OCI-LY3 (cell line): ENCODE data around the gene CACNA2D2.

ENCODE experiments used
- H2AFZ ChIP-seq: fragments of 200-600, 300-600 bp; shearing (Covaris generic); 2 replicates; pipeline ENCODE4 v1.6.0; 2014; ENCODE audit warnings: antibody characterized with exemption, low read depth, low read length
- H3K27ac ChIP-seq: fragments of 200-600, 300-600 bp; sonication (generic); 2 replicates; pipeline ENCODE4 v1.5.1; 2014; ENCODE audit warnings: mild to moderate bottlenecking, low read length, moderate library complexity, mixed read lengths
- H3K27me3 ChIP-seq: fragments of 200-600, 300-600 bp; sonication (generic); 2 replicates; pipeline ENCODE4 v1.6.1; 2014; ENCODE audit warnings: low read depth, low read length, mixed read lengths
- H3K36me3 ChIP-seq: fragments of 200-600, 300-600 bp; sonication (generic); replicated peaks from 2 replicates; pipeline ENCODE3; 2014; ENCODE audit warnings: low read depth, low read length, mixed read lengths
- H3K4me1 ChIP-seq: fragments of 300-600, 200-600 bp; sonication (generic); 2 replicates; pipeline ENCODE4 v1.6.1; 2014; ENCODE audit warnings: low read length, mixed read lengths
- H3K4me2 ChIP-seq: fragments of 200-600, 300-600 bp; sonication (generic); 2 replicates; pipeline ENCODE4 v1.6.1; 2014; ENCODE audit warnings: low read length, mixed read lengths
- H3K4me3 ChIP-seq: fragments of 300-600, 200-600 bp; sonication (generic); 2 replicates; pipeline ENCODE4 v1.5.1; 2014; ENCODE audit warnings: antibody characterized with exemption, mild to moderate bottlenecking, low read length, moderate library complexity
- H3K79me2 ChIP-seq: fragments of 300-600, 200-600 bp; shearing (Covaris generic); 2 replicates; pipeline ENCODE4 v1.6.1; 2014; ENCODE audit warnings: mild to moderate bottlenecking, low read length, mixed read lengths
- H3K9ac ChIP-seq: fragments of 300-600, 200-600 bp; shearing (Covaris generic); 2 replicates; pipeline ENCODE4 v1.6.0; 2014; ENCODE audit warnings: mild to moderate bottlenecking, low read length, moderate library complexity
- H3K9me3 ChIP-seq: fragments of 200-600, 300-600 bp; shearing (Covaris generic); 2 replicates; pipeline ENCODE4 v1.6.1; 2014; ENCODE audit warnings: low read length, mixed read lengths; ENCODE audit not compliant: insufficient read depth
- H4K20me1 ChIP-seq: fragments of 200-600, 300-600 bp; sonication (generic); 2 replicates; pipeline ENCODE4 v1.6.1; 2016; ENCODE audit warnings: low read length, mixed read lengths; ENCODE audit not compliant: insufficient read depth
- EZH2phosphoT487 ChIP-seq: fragments of 200-600 bp; shearing (Covaris generic); IDR thresholded peaks from 2 replicates; pipeline ENCODE4 v1.6.1; 2018; ENCODE audit warnings: antibody characterized with exemption, mixed run types, low read depth
- TF ChIP-seq, protein P1 (sequence below): fragments of 200-600, 300-600 bp; sonication (generic); IDR thresholded peaks from 2 replicates; pipeline ENCODE4 v1.5.1; 2014; ENCODE audit warnings: antibody characterized with exemption, low read length, low read depth

The CACNA2D2 gene

DNA sequence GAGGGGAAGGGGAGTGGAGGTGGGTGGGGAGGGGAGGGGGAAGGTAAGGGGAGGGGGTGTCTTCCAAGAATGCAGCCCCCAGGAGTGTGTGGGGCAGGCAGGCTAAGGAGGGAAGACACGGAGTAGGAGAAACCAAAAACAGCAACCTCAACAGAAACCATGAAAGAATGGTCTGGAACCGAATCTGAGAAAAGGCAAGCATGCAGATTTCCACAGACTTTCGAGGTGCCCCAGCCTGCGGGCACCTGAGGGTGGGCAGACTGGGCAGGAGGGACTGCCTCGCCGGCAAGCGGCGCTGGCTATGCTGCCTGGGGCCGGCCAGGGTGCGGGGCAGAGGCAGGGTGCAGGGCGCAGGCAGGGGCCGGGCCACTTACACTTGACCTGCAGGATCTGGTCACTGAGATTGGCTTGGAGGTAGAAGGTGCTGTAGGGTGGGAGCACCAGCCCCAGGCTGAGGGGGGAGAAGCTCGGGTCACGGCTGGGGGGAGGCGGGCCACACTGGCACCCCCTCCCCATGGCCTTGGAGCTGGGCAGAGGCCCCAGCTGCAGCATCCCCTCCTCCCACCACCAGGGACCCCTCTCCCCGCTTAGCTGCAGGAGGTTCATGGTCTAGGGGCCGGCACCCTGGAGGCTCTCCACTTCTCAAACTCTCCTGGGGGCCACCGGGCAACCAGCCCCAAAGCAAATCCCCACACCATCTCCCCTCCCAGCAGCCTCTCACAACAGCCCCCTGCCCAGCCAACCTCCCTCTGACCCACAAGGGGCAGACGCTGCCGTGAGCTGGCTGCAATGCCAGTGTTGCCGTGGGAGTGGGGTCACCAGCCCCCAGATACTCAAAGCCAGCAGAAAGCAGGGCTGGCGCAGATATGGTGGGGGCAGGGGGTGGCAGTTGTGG, 128.8 kb downstream of the CACNA2D2 start:
- Histone ChIP-seq H2AFZ (no peak overlapping the region), H3K27me3 (peaks cover 23% of the 10 kb centered on the region), H3K27ac (no peak overlapping the region), H3K9me3 (no peaks in the 10 kb centered on the region), H4K20me1 (no peaks in the 10 kb centered on the region), H3K9ac (no peak overlapping the region), H3K4me3 (no peak overlapping the region), H3K4me1 (peaks cover 2% of the 10 kb centered on the region; the same call in 1 of the 2 replicates), H3K4me2 (no peak overlapping the region), H3K36me3 (no peaks in the 10 kb centered on the region), H3K79me2 (no peaks in the 10 kb centered on the region)
- no peak for TF ChIP-seq EZH2phosphoT487
- TF ChIP-seq, protein P1, sequence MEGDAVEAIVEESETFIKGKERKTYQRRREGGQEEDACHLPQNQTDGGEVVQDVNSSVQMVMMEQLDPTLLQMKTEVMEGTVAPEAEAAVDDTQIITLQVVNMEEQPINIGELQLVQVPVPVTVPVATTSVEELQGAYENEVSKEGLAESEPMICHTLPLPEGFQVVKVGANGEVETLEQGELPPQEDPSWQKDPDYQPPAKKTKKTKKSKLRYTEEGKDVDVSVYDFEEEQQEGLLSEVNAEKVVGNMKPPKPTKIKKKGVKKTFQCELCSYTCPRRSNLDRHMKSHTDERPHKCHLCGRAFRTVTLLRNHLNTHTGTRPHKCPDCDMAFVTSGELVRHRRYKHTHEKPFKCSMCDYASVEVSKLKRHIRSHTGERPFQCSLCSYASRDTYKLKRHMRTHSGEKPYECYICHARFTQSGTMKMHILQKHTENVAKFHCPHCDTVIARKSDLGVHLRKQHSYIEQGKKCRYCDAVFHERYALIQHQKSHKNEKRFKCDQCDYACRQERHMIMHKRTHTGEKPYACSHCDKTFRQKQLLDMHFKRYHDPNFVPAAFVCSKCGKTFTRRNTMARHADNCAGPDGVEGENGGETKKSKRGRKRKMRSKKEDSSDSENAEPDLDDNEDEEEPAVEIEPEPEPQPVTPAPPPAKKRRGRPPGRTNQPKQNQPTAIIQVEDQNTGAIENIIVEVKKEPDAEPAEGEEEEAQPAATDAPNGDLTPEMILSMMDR: no peak

DNA sequence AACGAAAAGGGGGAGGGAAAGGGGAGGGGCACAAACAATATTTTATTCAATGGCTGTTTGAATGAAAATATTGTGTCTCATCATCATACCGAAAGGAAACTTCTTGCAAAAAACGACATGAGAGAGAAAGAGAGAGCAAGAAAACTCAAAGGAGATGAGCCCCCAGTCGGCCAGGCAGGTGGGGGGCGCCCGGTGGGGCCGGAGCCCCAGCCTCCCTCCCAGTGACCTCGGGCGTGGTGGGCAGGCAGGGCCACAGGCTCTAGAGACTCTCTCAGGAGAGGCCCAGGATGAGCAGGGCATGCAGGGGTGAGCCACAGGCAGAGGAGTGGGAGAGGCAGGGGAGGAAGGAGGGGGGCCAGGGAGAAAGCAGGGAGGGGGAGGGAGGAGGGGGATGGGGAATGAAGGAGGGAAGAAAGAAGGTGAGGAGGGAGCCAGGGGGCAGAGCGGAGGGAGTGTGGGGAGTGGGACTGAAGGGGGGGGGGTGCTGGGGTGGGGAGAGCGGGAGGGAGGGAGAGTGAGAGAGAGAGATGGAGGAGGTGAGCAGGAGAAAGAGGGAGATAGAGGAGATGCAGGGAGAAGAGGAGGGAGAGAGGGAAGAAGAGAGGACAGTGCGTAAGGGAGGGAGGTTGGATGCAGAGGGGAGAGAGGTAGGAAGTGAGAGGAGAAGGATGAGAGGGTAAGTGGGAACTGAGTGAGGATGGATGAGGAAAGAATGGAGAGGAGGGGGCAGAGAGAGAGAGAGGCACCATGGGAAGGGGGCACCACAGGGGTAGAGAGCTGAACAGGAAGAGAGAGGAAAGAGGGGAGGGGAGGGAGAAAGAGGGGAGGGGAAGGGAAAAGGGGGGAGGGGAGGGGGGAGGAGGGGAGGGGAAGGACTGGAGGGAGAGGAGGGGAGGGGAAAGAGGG, 130.0 kb downstream of the CACNA2D2 start:
- TF ChIP-seq, protein P1: no peak
- TF ChIP-seq EZH2phosphoT487: no peak
- H4K20me1 ChIP-seq: no peaks in the 10 kb centered on the region
- no peaks in the 10 kb centered on the region for H3K9me3 ChIP-seq
- H2AFZ ChIP-seq: no peak overlapping the region
- H3K27ac ChIP-seq: no peak overlapping the region
- peaks cover 23% of the 10 kb centered on the region for H3K27me3 ChIP-seq
- H3K36me3 ChIP-seq: no peaks in the 10 kb centered on the region
- no peak overlapping the region for H3K4me2 ChIP-seq
- no peaks in the 10 kb centered on the region for H3K79me2 ChIP-seq
- H3K9ac ChIP-seq: no peak overlapping the region
- peaks cover 2% of the 10 kb centered on the region; the same call in 1 of the 2 replicates for H3K4me1 ChIP-seq
- H3K4me3 ChIP-seq: no peak overlapping the region

DNA sequence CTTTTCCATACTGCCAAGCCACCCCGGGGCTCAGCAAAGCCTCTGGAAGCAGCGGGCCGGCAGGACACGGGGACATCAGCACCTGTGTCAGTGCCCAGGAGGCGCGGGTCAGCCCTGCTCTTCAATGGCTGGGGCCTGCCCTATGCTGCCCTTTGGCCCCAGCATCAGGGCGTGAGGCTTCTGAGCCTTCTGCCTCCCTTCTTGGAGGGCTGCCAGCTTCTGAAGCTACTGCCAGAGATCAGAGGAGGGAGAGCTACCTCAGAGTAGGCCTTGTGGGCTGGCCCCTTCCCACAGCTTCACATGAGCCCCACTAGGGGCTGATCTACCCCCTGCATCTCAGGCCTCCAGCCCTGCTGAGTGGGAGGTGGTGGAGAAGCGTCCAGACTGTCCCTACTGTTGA, 131.1 kb downstream of the CACNA2D2 start:
- H3K4me2 ChIP-seq: no peak overlapping the region

More for the DNA sequence above, 131.1 kb downstream of the CACNA2D2 start:
- Histone ChIP-seq H3K27me3 (peaks cover 23% of the 10 kb centered on the region), H3K4me1 (peaks cover 2% of the 10 kb centered on the region; the same call in 1 of the 2 replicates), H3K36me3 (no peaks in the 10 kb centered on the region), H4K20me1 (no peaks in the 10 kb centered on the region), H3K4me3 (no peak overlapping the region), H3K9me3 (no peaks in the 10 kb centered on the region), H3K79me2 (no peaks in the 10 kb centered on the region), H2AFZ (no peak overlapping the region), H3K27ac (no peak overlapping the region), H3K9ac (no peak overlapping the region)
- TF ChIP-seq EZH2phosphoT487: no peak
- TF ChIP-seq, protein P1: no peak
